ENCODE results near the gene ZNF254.
"Not testable (repeated sequence)": the region's sequence is repeated elsewhere in the genome, so short reads cannot be mapped to it uniquely, and the experiment has no call there.

The ZNF254 gene

GRCh38 chr19:24071078-24071477 is 15.9 kb upstream of the ZNF254 start:
- DNase-seq (ENCODE audit: low read depth in 2 of 2), result no peak

DNA sequence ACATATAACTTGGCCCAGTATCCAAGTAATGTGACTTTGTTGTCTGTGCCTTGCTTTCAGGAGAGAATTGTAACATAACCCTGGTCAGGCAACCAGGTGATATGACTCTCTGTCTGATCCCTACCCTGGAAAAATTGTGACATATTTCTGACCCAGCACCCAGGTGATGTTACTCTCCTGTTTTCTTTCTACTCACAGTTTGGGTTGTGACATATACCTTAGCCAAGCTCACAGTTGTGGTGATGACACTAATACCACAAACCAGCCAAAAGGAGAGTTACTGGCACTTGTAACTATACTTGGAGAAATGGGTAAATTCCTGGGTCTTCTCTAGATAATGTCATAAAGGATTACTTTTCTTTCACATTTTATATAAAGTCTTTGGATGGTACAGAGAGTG is 14.3 kb upstream of the ZNF254 start:
- DNase-seq (ENCODE audit: low read depth in 2 of 2), result no peak

- DNase-seq (ENCODE audit: low read depth in 2 of 2), result no peak
Observed at GRCh38 chr19:24073807-24074206, 13.2 kb upstream of the ZNF254 start.

DNA sequence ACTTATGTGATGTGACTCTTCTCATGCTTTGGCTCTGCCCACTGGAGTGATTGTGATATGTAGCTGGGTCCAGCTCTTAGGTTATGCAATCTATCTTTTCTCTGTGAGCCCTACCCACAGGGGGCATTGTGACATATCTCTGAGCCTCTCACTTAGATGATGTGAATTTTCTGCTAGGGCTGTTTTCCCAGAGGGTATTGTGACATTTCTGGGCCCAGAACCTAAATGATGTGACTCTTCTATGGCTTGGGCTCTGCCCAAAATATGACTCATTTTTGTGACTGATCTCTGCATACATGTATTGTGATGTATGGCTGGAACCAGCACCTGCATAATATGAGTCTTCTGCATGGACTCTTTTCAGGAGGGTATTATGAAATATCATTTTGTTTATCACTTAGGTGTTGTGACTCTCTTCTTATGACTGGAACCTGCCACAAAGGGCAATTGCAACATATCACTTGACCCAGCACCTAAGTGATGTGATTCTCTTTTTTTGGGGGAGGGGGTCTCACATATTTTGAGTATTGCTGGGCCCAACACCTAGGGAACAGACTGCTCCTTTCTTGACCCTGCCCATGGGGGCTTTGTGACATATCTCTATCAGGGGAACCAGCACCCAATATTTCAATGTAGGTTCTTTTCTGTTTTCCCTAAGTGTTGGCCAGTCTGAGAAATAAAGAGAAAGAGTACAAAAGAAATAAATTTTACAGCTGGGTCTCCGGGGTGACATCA is 12.1 kb upstream of the ZNF254 start:
- DNase-seq (ENCODE audit: low read depth in 2 of 2), result no peak

GRCh38 chr19:24075530-24075929 is 11.5 kb upstream of the ZNF254 start:
- DNase-seq (ENCODE audit: low read depth in 2 of 2), result not testable (repeated sequence)

DNA sequence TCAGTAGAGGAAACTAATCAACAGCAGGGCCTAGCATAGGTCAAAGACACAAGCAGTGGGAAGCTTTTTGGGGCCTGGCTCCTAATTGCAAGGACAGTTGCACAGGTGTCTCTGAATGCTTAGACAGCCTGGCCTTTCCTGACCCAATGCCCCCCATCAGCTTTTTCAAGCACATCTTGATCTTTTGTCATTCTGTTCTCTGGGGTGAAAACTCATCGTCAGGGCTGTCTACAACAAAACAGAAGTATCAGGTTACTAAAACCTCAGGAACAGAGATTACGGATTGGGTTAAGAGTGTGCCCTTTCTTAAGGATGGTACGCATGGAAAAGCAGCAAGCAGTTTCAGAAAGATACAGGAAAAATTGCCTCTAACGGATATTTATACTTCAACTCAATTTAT is 8.3 kb upstream of the ZNF254 start:
- DNase-seq (ENCODE audit: low read depth in 2 of 2), result no peak

DNA sequence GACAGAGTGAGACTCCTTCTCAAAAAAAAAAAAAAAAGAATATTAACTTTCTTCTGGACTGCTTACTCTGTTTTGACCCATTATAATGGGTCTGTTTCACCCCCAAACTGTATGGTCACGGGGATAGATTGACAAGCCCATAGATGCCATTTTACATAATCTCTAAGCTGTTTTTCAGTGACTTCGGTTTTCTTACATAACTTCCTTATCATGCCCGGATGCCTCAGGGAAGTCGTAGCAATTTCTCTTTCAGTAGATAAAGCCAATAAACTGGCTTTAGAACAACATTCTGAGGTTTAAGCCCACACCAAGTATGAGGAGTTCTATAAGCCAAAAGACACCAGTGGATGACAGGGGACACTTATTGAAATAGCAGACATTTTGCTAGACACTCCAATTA is 5.9 kb upstream of the ZNF254 start:
- no peak for DNase-seq (ENCODE audit: low read depth in 2 of 2)

GRCh38 chr19:24098359-24098758 is 11.4 kb downstream of the ZNF254 start:
- no peak for DNase-seq (ENCODE audit: low read depth in 2 of 2)

DNA sequence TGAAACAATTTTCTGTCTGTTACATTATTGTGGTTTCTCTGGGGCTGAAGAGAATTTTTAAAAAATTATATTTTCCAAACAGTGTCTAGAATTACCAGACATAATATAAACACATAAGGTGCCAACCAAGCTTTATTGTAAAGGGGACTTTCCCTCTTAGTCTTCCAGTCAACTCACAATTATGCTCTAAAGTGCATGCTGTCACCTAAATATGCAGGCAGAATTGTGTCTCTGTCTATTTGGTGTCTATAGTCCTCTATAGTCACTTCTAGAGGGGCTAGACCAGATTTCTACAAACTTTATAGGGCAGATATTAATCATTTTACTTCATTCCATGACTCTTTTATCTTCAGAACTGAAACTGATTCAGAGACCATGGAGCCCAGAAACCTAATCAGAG is 12.8 kb downstream of the ZNF254 start:
- no peak for DNase-seq (ENCODE audit: low read depth in 2 of 2)

DNA sequence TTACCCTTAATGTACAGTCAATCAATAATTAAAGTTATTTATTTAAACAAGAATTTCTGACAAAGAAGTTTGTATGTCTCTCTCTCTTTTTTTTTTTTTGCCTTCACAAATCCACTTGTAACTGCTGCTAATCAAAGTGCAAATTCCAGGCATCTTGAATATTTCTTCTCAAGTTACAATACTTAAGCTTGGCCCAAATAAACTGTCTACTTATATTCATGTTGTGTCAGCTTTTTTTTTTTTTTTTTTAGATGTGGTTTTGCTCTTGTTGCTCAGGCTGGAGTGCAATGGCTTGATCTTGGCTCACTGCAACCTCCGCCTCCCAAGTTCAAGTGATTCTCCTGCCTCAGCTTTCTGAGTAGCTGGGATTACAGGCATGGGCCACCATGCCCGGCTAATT is 13.6 kb downstream of the ZNF254 start:
- DNase-seq (ENCODE audit: low read depth in 2 of 2), result not testable (repeated sequence)

- DNase-seq (ENCODE audit: low read depth in 2 of 2), result no peak
Observed at GRCh38 chr19:24101459-24102115, 14.6 kb downstream of the ZNF254 start.

DNA sequence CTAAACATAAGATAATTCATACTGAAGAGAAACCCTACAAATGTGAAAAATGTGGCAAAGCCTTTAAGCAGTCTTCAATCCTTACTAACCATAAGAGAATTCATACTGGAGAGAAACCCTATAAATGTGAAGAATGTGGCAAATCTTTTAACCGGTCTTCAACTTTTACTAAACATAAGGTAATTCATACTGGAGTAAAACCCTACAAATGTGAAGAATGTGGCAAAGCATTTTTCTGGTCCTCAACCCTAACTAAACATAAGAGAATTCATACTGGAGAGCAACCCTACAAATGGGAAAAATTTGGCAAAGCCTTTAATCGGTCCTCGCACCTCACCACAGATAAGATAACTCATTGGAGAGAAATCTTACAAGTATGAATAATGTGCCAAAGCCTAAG is 40.6 kb downstream of the ZNF254 start:
- DNase-seq (ENCODE audit: low read depth in 2 of 2), result no peak

DNA sequence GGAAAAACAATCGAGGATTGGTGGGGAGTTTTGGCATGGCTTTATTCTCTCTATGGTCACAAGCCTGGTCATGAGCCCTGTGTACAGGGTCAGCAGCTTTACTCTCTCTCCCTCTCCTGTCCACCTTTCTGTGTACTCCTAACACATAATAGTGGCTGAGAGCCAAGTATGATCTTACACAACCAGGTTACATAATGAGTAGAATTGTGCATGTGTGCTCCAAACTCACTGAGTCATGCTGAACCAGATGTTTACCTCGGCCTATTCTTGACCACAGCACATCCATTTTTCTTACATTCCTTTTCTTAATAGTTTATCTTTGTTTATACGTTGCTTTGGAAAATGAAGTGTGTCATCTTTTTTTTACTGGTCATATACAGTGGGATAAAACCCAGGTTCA is 53.1 kb downstream of the ZNF254 start:
- no peak for DNase-seq (ENCODE audit: low read depth in 2 of 2)

- DNase-seq (ENCODE audit: low read depth in 2 of 2), result no peak
Observed at GRCh38 chr19:24140591-24140990, 53.6 kb downstream of the ZNF254 start.

GRCh38 chr19:24141612-24142011 is 54.6 kb downstream of the ZNF254 start:
- no peak for DNase-seq (ENCODE audit: low read depth in 2 of 2)

- DNase-seq (ENCODE audit: low read depth in 2 of 2), result no peak
Observed at GRCh38 chr19:24142771-24143170, 55.8 kb downstream of the ZNF254 start.

DNA sequence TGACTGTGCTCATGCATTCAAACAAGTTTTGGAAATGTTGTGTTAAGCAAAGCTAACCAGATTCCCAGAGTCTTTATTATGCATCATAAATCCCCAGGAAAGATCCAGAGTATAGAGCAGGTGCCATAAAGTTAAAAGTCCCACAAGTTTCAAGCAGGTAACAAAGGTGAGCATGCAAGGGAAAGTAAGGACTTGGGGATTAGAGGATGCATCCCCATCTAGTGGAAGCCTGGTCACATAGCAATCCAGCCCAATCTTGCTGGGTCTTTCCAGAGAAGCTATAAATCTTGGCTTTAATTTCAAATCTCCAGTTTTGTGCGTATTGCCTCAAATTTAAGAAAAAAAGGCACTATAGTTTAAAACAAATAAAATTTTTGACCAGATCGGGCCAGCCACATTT is 72.7 kb downstream of the ZNF254 start:
- DNase-seq (ENCODE audit: low read depth in 2 of 2), result no peak

DNA sequence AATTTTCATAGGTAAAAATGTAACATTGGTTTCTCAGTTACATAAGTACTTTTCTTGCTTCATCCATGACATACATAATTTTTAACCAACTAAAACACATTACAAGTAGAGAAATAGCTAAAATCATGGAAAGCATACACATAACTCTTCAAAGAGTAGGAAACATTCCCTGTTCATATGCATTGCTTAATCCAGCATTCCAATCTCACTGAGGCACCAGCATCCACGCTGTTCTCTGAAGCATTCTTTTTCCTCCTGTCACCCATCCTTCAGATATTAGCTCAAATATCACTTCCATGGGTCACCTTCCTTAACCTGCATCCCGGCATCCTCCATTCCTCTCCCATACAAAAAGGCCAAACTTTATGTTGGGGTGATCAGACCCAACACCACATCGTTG is 79.1 kb downstream of the ZNF254 start:
- no peak for DNase-seq (ENCODE audit: low read depth in 2 of 2)

DNA sequence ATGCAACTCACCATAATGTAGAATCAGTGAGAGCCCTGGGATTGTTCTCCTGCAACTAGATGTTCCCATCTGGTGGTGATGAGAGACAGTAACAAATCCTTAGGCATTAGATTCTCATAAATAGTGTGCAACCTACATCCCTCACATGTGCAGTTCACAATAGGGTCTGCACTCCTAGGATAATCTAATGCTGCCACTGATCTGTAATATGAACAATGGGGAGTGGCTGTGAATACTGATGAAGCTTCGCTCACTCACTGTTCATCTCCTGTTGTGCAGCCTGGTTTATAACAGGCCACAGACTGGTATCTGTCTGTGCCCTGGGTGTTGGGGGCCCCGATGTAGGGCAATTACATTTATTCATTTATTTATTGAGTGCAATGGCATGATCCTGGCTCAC is 86.9 kb downstream of the ZNF254 start:
- no peak for DNase-seq (ENCODE audit: low read depth in 2 of 2)

GRCh38 chr19:24177686-24178085 is 90.7 kb downstream of the ZNF254 start:
- no peak for DNase-seq (ENCODE audit: low read depth in 2 of 2)

DNA sequence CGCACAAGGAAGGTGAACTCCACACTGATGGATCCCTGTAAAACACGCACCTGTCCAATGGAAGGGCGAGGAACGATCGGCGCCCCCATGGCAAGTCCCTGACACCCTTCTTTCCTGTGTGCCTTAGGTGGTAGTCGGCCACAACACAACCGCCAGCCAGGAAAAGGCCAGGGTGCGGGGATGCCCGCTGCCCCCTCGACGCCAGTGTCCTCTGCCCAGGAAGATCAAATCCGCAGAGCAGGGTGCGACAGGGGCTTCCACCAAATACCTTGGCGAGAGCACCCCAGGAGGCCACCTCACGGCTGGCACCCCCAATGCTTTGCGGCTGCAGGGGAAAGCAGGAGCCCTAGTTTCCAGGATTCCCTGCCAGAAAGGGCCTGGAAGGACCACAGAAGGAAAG is 91.2 kb downstream of the ZNF254 start:
- DNase-seq (ENCODE audit: low read depth in 2 of 2), result no peak
